Jurkat, Clone E6-1 (cell line): ENCODE measurements around the gene FAM53B. TPM values are rescaled to one million over a fixed set of nuclear protein-coding genes. Genes with fewer than 3 reads are reported as not detected.
"Not testable (repeated sequence)": the region's sequence is repeated elsewhere in the genome, so short reads cannot be mapped to it uniquely, and the experiment has no call there.

Experiments used
- DNase-seq: peaks from one replicate; pipeline ENCODE4 v3.0.0-alpha.2; 2011; ENCODE audit warnings: low read depth, low spot score
- H3K4me3 ChIP-seq: 2 replicates; pipeline ENCODE4 v1.5.1; 2011; ENCODE audit warnings: mild to moderate bottlenecking, low read length, control low read depth, moderate library complexity
- polyA plus RNA-seq: library from polyadenylated mRNA; unstranded; fragments of >200 nt; gene quantifications from one replicate; pipeline ENCODE4 v1.2.1, GENCODE V29; 2012; ENCODE audit warnings: missing spikeins; ENCODE audit not compliant: insufficient read length, insufficient read depth

Gene FAM53B
- polyA plus RNA-seq, result 18.1 TPM

- peak; percentile 62 for DNase-seq
Observed at GRCh38 chr10:124744102-124745050, at the start of gene FAM53B. Gene FAM53B (minus strand): TSS chr10:124744378. CDS start chr10:124706713, 37,665 bp downstream.

GRCh38 chr10:124792998-124793352 lies 48.8 kb upstream of the FAM53B start:
- no peak for DNase-seq
- no peak overlapping the region for H3K4me3 ChIP-seq

More at GRCh38 chr10:124744102-124745050, at the start of gene FAM53B:
- H3K4me3 ChIP-seq, result peak within 1 kb of the TSS; percentile 78

GRCh38 chr10:124791547-124792348 lies 47.6 kb upstream of the FAM53B start, which contains the start of gene EEF1AKMT2:
Gene EEF1AKMT2 (minus strand): TSS chr10:124791887. CDS start chr10:124791833, 54 bp downstream.
- DNase-seq, result peak; percentile 82
- H3K4me3 ChIP-seq, result peak within 1 kb of the TSS; percentile 89

GRCh38 chr10:124782900-124783299 lies 38.7 kb upstream of the FAM53B start:
- not testable (repeated sequence) for H3K4me3 ChIP-seq, DNase-seq

- H3K4me3 ChIP-seq, result no peak overlapping the region
- DNase-seq, result no peak
Observed at GRCh38 chr10:124768791-124769190, 24.6 kb upstream of the FAM53B start.

GRCh38 chr10:124765256-124765655 lies 21.1 kb upstream of the FAM53B start:
- DNase-seq, result no peak

GRCh38 chr10:124763267-124763666 lies 19.1 kb upstream of the FAM53B start:
- DNase-seq, result no peak
- no peak overlapping the region for H3K4me3 ChIP-seq

More at GRCh38 chr10:124765256-124765655, 21.1 kb upstream of the FAM53B start:
- no peak overlapping the region for H3K4me3 ChIP-seq

- no peak overlapping the region for H3K4me3 ChIP-seq
- DNase-seq, result no peak
Observed at GRCh38 chr10:124762281-124762680, 18.1 kb upstream of the FAM53B start.

- no peak for DNase-seq
Observed at GRCh38 chr10:124756156-124756903, 12.2 kb upstream of the FAM53B start.

GRCh38 chr10:124755581-124755980 lies 11.4 kb upstream of the FAM53B start:
- no peak overlapping the region for H3K4me3 ChIP-seq
- DNase-seq, result no peak

More at GRCh38 chr10:124756156-124756903, 12.2 kb upstream of the FAM53B start:
- H3K4me3 ChIP-seq, result no peak overlapping the region

- H3K4me3 ChIP-seq, result no peak overlapping the region
- no peak for DNase-seq
Observed at GRCh38 chr10:124754227-124754626, 10.0 kb upstream of the FAM53B start.

- no peak overlapping the region for H3K4me3 ChIP-seq
- no peak for DNase-seq
Observed at GRCh38 chr10:124748953-124749645, 4.9 kb upstream of the FAM53B start.

GRCh38 chr10:124748166-124748565 lies 4.0 kb upstream of the FAM53B start:
- no peak for DNase-seq

GRCh38 chr10:124747745-124748144 lies 3.6 kb upstream of the FAM53B start:
- DNase-seq, result no peak
- no peak overlapping the region for H3K4me3 ChIP-seq

More at GRCh38 chr10:124748166-124748565, 4.0 kb upstream of the FAM53B start:
- H3K4me3 ChIP-seq, result no peak overlapping the region

GRCh38 chr10:124746992-124747391 lies 2.8 kb upstream of the FAM53B start:
- DNase-seq, result no peak
- no peak overlapping the region for H3K4me3 ChIP-seq

GRCh38 chr10:124746447-124746846 lies 2.3 kb upstream of the FAM53B start:
- DNase-seq, H3K4me3 ChIP-seq: not testable (repeated sequence)

GRCh38 chr10:124745673-124746072 lies 1.5 kb upstream of the FAM53B start:
- no peak overlapping the region for H3K4me3 ChIP-seq
- peak; percentile 73 for DNase-seq

- no peak for DNase-seq
- no peak overlapping the region for H3K4me3 ChIP-seq
Observed at GRCh38 chr10:124745252-124745651, 1.1 kb upstream of the FAM53B start.
